PFSK-1 (cell line): ENCODE data around the gene DNAJC5.

Experiments
- FOXP2 ChIP-seq: optimal IDR thresholded peaks from 2 replicates; pipeline ENCODE3; 2011; ENCODE audit warnings: borderline replicate concordance, control low read depth, inconsistent platforms; ENCODE audit not compliant: insufficient read depth; ENCODE audit errors: extremely low read length, extremely low read depth
- POLR2AphosphoS5 ChIP-seq: IDR thresholded peaks from 2 replicates; pipeline ENCODE4 v1.6.1; 2012; ENCODE audit warnings: low read depth, mild to moderate bottlenecking, control low read depth, low read length, moderate library complexity
- REST ChIP-seq, 2 experiments: IDR thresholded peaks; 2 replicates each; pipeline versions ENCODE4 v1.6.1 to v1.8.0; 2011 to 2012; ENCODE audit warnings: low read depth in 2 of 2, low read length in 2 of 2, control low read depth in 1 of 2, inconsistent platforms in 1 of 2, mild to moderate bottlenecking in 1 of 2, moderate library complexity in 1 of 2; ENCODE audit not compliant: insufficient read depth in 1 of 2
- SIN3A ChIP-seq: IDR thresholded peaks from 2 replicates; pipeline ENCODE4 v1.6.1; 2012; ENCODE audit warnings: mild to moderate bottlenecking, low read length, moderate library complexity, borderline replicate concordance; ENCODE audit not compliant: insufficient read depth
- TAF1 ChIP-seq: IDR thresholded peaks from 2 replicates; pipeline ENCODE4 v1.6.1; 2012; ENCODE audit warnings: low read length, control low read depth, borderline replicate concordance; ENCODE audit not compliant: insufficient read depth

DNAJC5 gene

GRCh38 chr20:63908008-63908682 lies 13.2 kb downstream of the DNAJC5 start:
- no peak for TF ChIP-seq REST (IDR thresholded peaks at IDR 0.05; ENCODE audit: insufficient read depth in 1 of 2, low read depth in 2 of 2, low read length in 2 of 2)
- TF ChIP-seq POLR2AphosphoS5: no peak
- no peak for TF ChIP-seq SIN3A
- TF ChIP-seq TAF1: no peak
- TF ChIP-seq FOXP2: no peak

GRCh38 chr20:63911176-63911575 lies 16.2 kb downstream of the DNAJC5 start:
- TF ChIP-seq REST (IDR thresholded peaks at IDR 0.05; ENCODE audit: insufficient read depth in 1 of 2, low read depth in 2 of 2, low read length in 2 of 2) (no peak), POLR2AphosphoS5 (no peak), SIN3A (no peak), FOXP2 (no peak), TAF1 (no peak)

GRCh38 chr20:63913768-63914167 lies 18.8 kb downstream of the DNAJC5 start:
- TF ChIP-seq FOXP2 (no peak), SIN3A (no peak), TAF1 (no peak)

- TF ChIP-seq TAF1 (no peak), SIN3A (no peak), POLR2AphosphoS5 (no peak), REST (IDR thresholded peaks at IDR 0.05; ENCODE audit: insufficient read depth in 1 of 2, low read depth in 2 of 2, low read length in 2 of 2) (no peak), FOXP2 (no peak)
These were observed 20.5 kb downstream of the DNAJC5 start for GRCh38 chr20:63915471-63915870.

GRCh38 chr20:63917811-63918210 lies 22.9 kb downstream of the DNAJC5 start:
- TF ChIP-seq REST (IDR thresholded peaks at IDR 0.05; ENCODE audit: insufficient read depth in 1 of 2, low read depth in 2 of 2, low read length in 2 of 2) (no peak), FOXP2 (no peak), POLR2AphosphoS5 (no peak), TAF1 (no peak), SIN3A (no peak)
